Measurements from ENCODE around the gene FAF1.

GRCh38 chr1:50416553-50417453, 543.3 kb downstream of the FAF1 start:
- TF ChIP-seq GATA2 (IDR thresholded peaks at IDR 0.05; ENCODE audit: low read depth, low read length), result no peak
- TF ChIP-seq GATA3 (IDR thresholded peaks at IDR 0.05; ENCODE audit: low read depth, low read length), result no peak

All from SH-SY5Y (cell line).